H1 (cell line): ENCODE data around the gene IGFALS. TPM values are rescaled to one million over a fixed set of nuclear protein-coding genes. Genes with fewer than 3 reads are reported as not detected.

Source experiments
- CTCF ChIA-PET: fragments of 300-600 bp; sonication (Branson Sonifier 250); formaldehyde crosslinking; loops from one replicate; lab custom pipeline; 2021; ENCODE audit not compliant: partially characterized antibody; lab: Charles Lee
- POLR2A ChIA-PET: fragments of 300-600 bp; sonication (Branson Sonifier 250); formaldehyde crosslinking; loops from one replicate; lab custom pipeline; 2021; ENCODE audit warnings: inconsistent platforms; ENCODE audit not compliant: partially characterized antibody; lab: Charles Lee
- DNase-seq, 2 experiments: peaks; one replicate each; pipeline versions ENCODE4 v3.0.0 to v3.0.0-alpha.2; 2010 to 2022; ENCODE audit warnings: low spot score in 2 of 2, low read depth in 1 of 2, mixed read lengths in 1 of 2
- FAIRE-seq: peaks from 2 replicates; lab custom pipeline; 2011; peaks lifted over from hg19 to GRCh38; lab: Jason Lieb, UNC
- H2AFZ ChIP-seq: 2 replicates; pipeline ENCODE4 v1.8.1; 2012; ENCODE audit warnings: low read length, inconsistent platforms
- H2AK5ac ChIP-seq: 2 replicates; pipeline ENCODE4 v1.6.1; 2013; ENCODE audit warnings: low read depth, low read length
- H2BK120ac ChIP-seq: replicated peaks from 2 replicates; pipeline ENCODE3; 2013; ENCODE audit warnings: low read depth, low read length, inconsistent platforms
- H2BK12ac ChIP-seq: 2 replicates; pipeline ENCODE4 v1.6.1; 2013; ENCODE audit warnings: low read depth, low read length
- H2BK15ac ChIP-seq: 2 replicates; pipeline ENCODE4 v1.6.1; 2013; ENCODE audit warnings: low read length
- H2BK20ac ChIP-seq: 2 replicates; pipeline ENCODE4 v1.6.1; 2013; ENCODE audit warnings: low read length
- H2BK5ac ChIP-seq: 2 replicates; pipeline ENCODE4 v1.6.1; 2013; ENCODE audit warnings: low read depth, low read length
- H3K14ac ChIP-seq: 2 replicates; pipeline ENCODE4 v1.6.1; 2013; ENCODE audit warnings: inconsistent platforms; ENCODE audit not compliant: insufficient read length
- H3K18ac ChIP-seq: 2 replicates; pipeline ENCODE4 v1.6.1; 2013; ENCODE audit warnings: low read length; ENCODE audit errors: extremely low read depth
- H3K23ac ChIP-seq: 2 replicates; pipeline ENCODE4 v1.6.1; 2013; ENCODE audit warnings: inconsistent platforms; ENCODE audit not compliant: insufficient read length
- H3K23me2 ChIP-seq: 2 replicates; pipeline ENCODE4 v1.6.1; 2013; ENCODE audit warnings: low read depth, low read length
- H3K27ac ChIP-seq: 2 replicates; pipeline ENCODE4 v1.6.1; 2011; ENCODE audit warnings: low read depth, low read length, inconsistent platforms
- H3K27me3 ChIP-seq, 4 experiments: replicated peaks in 1 of 4; 1 replicate in 1 of 4; 2 replicates in 3 of 4; pipeline versions ENCODE4 v1.6.1 to v1.8.1; 2011 to 2013; ENCODE audit warnings: low read length in 3 of 4, mild to moderate bottlenecking in 3 of 4, inconsistent platforms in 2 of 4, mixed read lengths in 2 of 4, moderate library complexity in 1 of 4; ENCODE audit not compliant: control insufficient read depth in 3 of 4, insufficient read depth in 3 of 4; ENCODE audit errors: extremely low read depth in 1 of 4
- H3K36me3 ChIP-seq, 4 experiments: 2 replicates each; pipeline versions ENCODE4 v1.6.1 to v1.8.1; 2011 to 2013; ENCODE audit warnings: mild to moderate bottlenecking in 4 of 4, low read length in 3 of 4, moderate library complexity in 2 of 4, control low read depth in 1 of 4, inconsistent platforms in 1 of 4; ENCODE audit not compliant: insufficient read depth in 4 of 4, control insufficient read depth in 2 of 4
- H3K4ac ChIP-seq: replicated peaks from 2 replicates; pipeline ENCODE3; 2013; ENCODE audit warnings: low read length, low read depth, mixed read lengths, inconsistent platforms; ENCODE audit not compliant: insufficient read length
- H3K4me1 ChIP-seq, 4 experiments: replicated peaks in 1 of 4; 1 replicate in 1 of 4; 2 replicates in 3 of 4; pipeline versions ENCODE4 v1.6.1 to v1.8.1; 2011 to 2013; ENCODE audit warnings: low read length in 3 of 4, inconsistent platforms in 2 of 4, mixed read lengths in 1 of 4; ENCODE audit not compliant: insufficient read depth in 4 of 4, control insufficient read depth in 3 of 4
- H3K4me2 ChIP-seq, 2 experiments: 2 replicates each; pipeline versions ENCODE4 v1.6.1 to v1.8.1; 2011 to 2013; ENCODE audit warnings: low read depth in 2 of 2, low read length in 2 of 2, control low read depth in 1 of 2, inconsistent platforms in 1 of 2, mild to moderate bottlenecking in 1 of 2; ENCODE audit not compliant: insufficient read depth in 1 of 2
- H3K4me3 ChIP-seq, 4 experiments: fragments of 200-600, 300-600 bp in 1 of 4; sonication (generic), shearing (Covaris generic), sonication (Bioruptor Twin) in 1 of 4; 2 replicates each; pipeline versions ENCODE4 v1.5.1 to v1.8.1; 2011 to 2016; ENCODE audit warnings: low read length in 4 of 4, low read depth in 3 of 4, control low read depth in 2 of 4, inconsistent platforms in 2 of 4, mild to moderate bottlenecking in 2 of 4, mixed read lengths in 1 of 4, moderate library complexity in 1 of 4; ENCODE audit not compliant: insufficient read depth in 2 of 4; ENCODE audit errors: extremely low read depth in 1 of 4
- H3K56ac ChIP-seq: replicated peaks from 2 replicates; pipeline ENCODE3; 2013; ENCODE audit warnings: low read depth, mild to moderate bottlenecking, mixed read lengths, low read length, inconsistent platforms; ENCODE audit not compliant: insufficient read length
- H3K79me1 ChIP-seq: 2 replicates; pipeline ENCODE4 v1.6.1; 2013; ENCODE audit warnings: low read depth, low read length, control low read depth
- H3K79me2 ChIP-seq, 2 experiments: 2 replicates each; pipeline versions ENCODE4 v1.6.1 to v1.8.1; 2012 to 2013; ENCODE audit warnings: low read length in 2 of 2, mild to moderate bottlenecking in 2 of 2, inconsistent platforms in 1 of 2; ENCODE audit not compliant: insufficient read depth in 2 of 2, control insufficient read depth in 1 of 2
- H3K9ac ChIP-seq, 4 experiments: replicated peaks in 1 of 4; 1 replicate in 1 of 4; 2 replicates in 3 of 4; pipeline versions ENCODE4 v1.6.1 to v1.8.1; 2011 to 2013; ENCODE audit warnings: low read depth in 3 of 4, low read length in 3 of 4, control low read depth in 2 of 4, mild to moderate bottlenecking in 2 of 4, moderate library complexity in 2 of 4, inconsistent platforms in 1 of 4; ENCODE audit errors: extremely low read depth in 1 of 4
- H3K9me3 ChIP-seq, 2 experiments: 2 replicates each; pipeline versions ENCODE4 v1.6.1 to v1.8.1; 2012 to 2013; ENCODE audit warnings: mild to moderate bottlenecking in 2 of 2, moderate library complexity in 2 of 2, control low read depth in 1 of 2, inconsistent platforms in 1 of 2, low read depth in 1 of 2, low read length in 1 of 2, mixed read lengths in 1 of 2; ENCODE audit not compliant: insufficient read depth in 2 of 2
- H4K20me1 ChIP-seq, 2 experiments: replicated peaks in 1 of 2; 2 replicates each; pipeline versions ENCODE3 to v1.8.1; 2011 to 2013; ENCODE audit warnings: inconsistent platforms in 2 of 2, low read length in 2 of 2, mild to moderate bottlenecking in 1 of 2; ENCODE audit not compliant: insufficient read depth in 2 of 2, control insufficient read depth in 1 of 2
- H4K5ac ChIP-seq: 2 replicates; pipeline ENCODE4 v1.6.1; 2013; ENCODE audit warnings: low read length, low read depth, mixed read lengths, inconsistent platforms; ENCODE audit not compliant: insufficient read length
- H4K8ac ChIP-seq: 2 replicates; pipeline ENCODE4 v1.8.0; 2013; ENCODE audit warnings: mild to moderate bottlenecking, moderate library complexity, low read length, inconsistent platforms; ENCODE audit not compliant: insufficient read depth; ENCODE audit errors: extremely low read depth
- H4K91ac ChIP-seq: replicated peaks from 2 replicates; pipeline ENCODE3; 2013; ENCODE audit warnings: low read length, mixed read lengths, inconsistent platforms; ENCODE audit not compliant: insufficient read length
- ASH2L ChIP-seq: fragments of 200-600, 300-600 bp; sonication (generic); IDR thresholded peaks from one replicate; pipeline ENCODE4 v1.7.1; 2017; ENCODE audit warnings: low read length
- GTF2F1 ChIP-seq: IDR thresholded peaks from 2 replicates; pipeline ENCODE4 v1.6.1; 2012; ENCODE audit warnings: low read depth, low read length, improper control_type of control experiment, borderline replicate concordance
- JUND ChIP-seq: IDR thresholded peaks from 2 replicates; pipeline ENCODE4 v1.6.1; 2011; ENCODE audit warnings: mild to moderate bottlenecking, improper control_type of control experiment, low read length
- KDM5A ChIP-seq: fragments of 200-600 bp; IDR thresholded peaks from 2 replicates; pipeline ENCODE4 v1.7.1; 2012; ENCODE audit warnings: mild to moderate bottlenecking, low read length, inconsistent platforms, mixed read lengths
- POLR2A ChIP-seq, 2 experiments: IDR thresholded peaks; 1 replicate in 1 of 2; 2 replicates in 1 of 2; pipeline ENCODE4 v1.6.1; 2011; ENCODE audit warnings: low read depth in 2 of 2, low read length in 2 of 2, mild to moderate bottlenecking in 2 of 2; ENCODE audit errors: control extremely low read depth in 1 of 2
- POU5F1 ChIP-seq: IDR thresholded peaks from 2 replicates; pipeline ENCODE4 v1.6.1; 2011; ENCODE audit warnings: low read depth, mild to moderate bottlenecking, low read length, moderate library complexity
- RFX5 ChIP-seq: IDR thresholded peaks from 2 replicates; pipeline ENCODE4 v1.6.1; 2011; ENCODE audit warnings: low read depth, low read length, improper control_type of control experiment, borderline replicate concordance
- RNF2 ChIP-seq: fragments of 200-900, 300-1000 bp; sonication (generic); IDR thresholded peaks from 2 replicates; pipeline ENCODE4 v1.7.1; 2016; ENCODE audit warnings: borderline replicate concordance, low read depth, mild to moderate bottlenecking, antibody characterized with exemption, low read length; ENCODE audit not compliant: poor library complexity, severe bottlenecking; ENCODE audit errors: missing control alignments
- SAP30 ChIP-seq: fragments of 300-600 bp; sonication (generic); IDR thresholded peaks from 2 replicates; pipeline ENCODE4 v1.7.1; 2012; ENCODE audit warnings: low read length, moderate library complexity, mild to moderate bottlenecking, inconsistent platforms; ENCODE audit not compliant: insufficient read depth, insufficient replicate concordance
- SIX5 ChIP-seq: IDR thresholded peaks from 2 replicates; pipeline ENCODE4 v1.6.1; 2011; ENCODE audit warnings: mild to moderate bottlenecking, low read depth, low read length
- TAF1 ChIP-seq: IDR thresholded peaks from 2 replicates; pipeline ENCODE4 v1.6.1; 2011; ENCODE audit warnings: mild to moderate bottlenecking, low read depth, low read length
- TAF7 ChIP-seq: optimal IDR thresholded peaks from 2 replicates; pipeline ENCODE3; 2011; ENCODE audit warnings: low read depth, mild to moderate bottlenecking, inconsistent platforms, low read length, moderate library complexity, borderline replicate concordance
- WGBS, 2 experiments: shearing (Covaris generic) in 1 of 2; methylation state at CpG; one replicate each; pipeline versions ENCODE4 v1.1.6 to v1.1.7; 2013 to 2015; ENCODE audit warnings: low lambda C conversion rate in 2 of 2, mixed read lengths in 2 of 2, inconsistent platforms in 1 of 2, low coverage in 1 of 2, missing lambda C conversion rate in 1 of 2; ENCODE audit not compliant: insufficient replicate concordance in 2 of 2, insufficient coverage in 1 of 2, insufficient read length in 1 of 2; ENCODE audit errors: extremely low coverage in 1 of 2, missing lambda C conversion rate in 1 of 2; 5-methylcytosine and 5-hydroxymethylcytosine counted together
- polyA plus RNA-seq, 7 experiments: library from polyadenylated mRNA; depleted of rRNA in 3 of 7; stranded (reverse) in 5 of 7; unstranded in 2 of 7; fragments of >200 nt in 5 of 7; fragments of 200-250 nt in 2 of 7; gene quantifications; 1 replicate in 5 of 7; 2 replicates in 1 of 7; 4 replicates in 1 of 7; pipeline versions ENCODE4 v1.2.1 to v1.2.3, GENCODE V29; 2011 to 2013; ENCODE audit warnings: missing spikeins in 2 of 7, mixed read lengths in 2 of 7
- total RNA-seq: library from RNA; stranded (reverse); fragmentation: NEBNext Ultra II Directional; extraction: Animal tissue kit (Norgen Biotek cat#: 25700); gene quantifications from 2 replicates; pipeline ENCODE4 v1.2.1, GENCODE V29; 2021

Gene IGFALS
- total and polyA plus RNA-seq, 2 of the 8 experiments (the other 6 are each of a cell fraction or from before 2014, with no cell fraction given) = not detected

DNA sequence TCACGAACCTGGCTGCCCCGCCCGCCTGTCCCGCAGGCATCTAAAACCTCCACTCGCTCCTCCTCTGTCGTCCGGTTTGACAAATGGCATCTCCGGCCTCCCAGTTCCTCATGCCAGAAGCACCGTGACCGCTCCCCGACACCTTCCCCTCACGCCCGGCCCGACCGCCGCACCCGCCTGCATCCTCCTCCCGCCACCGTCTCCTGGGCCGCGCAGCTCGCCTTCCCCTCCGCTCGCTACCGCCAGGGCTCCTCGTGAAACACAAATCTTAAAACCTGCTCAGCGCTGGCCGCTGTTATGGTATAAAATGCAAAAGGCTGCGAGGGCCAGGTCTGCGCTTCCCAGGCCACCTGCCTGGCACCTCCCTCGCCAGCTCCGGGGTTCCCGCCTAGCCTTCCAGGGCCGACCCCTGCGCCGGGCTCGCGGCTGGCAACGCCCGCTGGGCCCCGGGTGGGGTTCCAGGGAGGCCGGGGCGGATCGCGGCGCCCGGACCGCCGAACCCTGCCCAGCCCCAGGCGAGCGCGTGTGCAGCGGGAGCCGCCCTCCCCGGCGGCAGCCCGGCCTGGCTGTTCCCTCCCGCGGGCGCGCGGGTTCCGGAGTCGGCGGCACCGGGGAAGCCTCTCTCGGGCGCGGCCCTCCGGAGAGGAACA is 11.6 kb downstream of the IGFALS start:
- DNase-seq (peak in 1 of 2 experiments; percentile 56), FAIRE-seq (no peak)
- H3K18ac ChIP-seq = no peak overlapping the region; the same call in 1 of the 2 replicates
- 2% methylated on average over 39 of the region's 70 CpGs; no CpG with 5 or more reads in 1 of the 2 experiments for WGBS, 2 experiments
- H4K5ac ChIP-seq = peak overlapping the region; percentile 5
- H3K4me3 ChIP-seq = peak overlapping the region; percentile 63 to 98 (median 76)
- no peak overlapping the region for H2BK5ac ChIP-seq
- no peak overlapping the region for H3K14ac ChIP-seq
- H4K91ac ChIP-seq = no peak overlapping the region
- no peak overlapping the region for H2BK15ac ChIP-seq
- ChIA-PET POLR2A (interaction anchor here (0.8 to 12.0 kb wide), 11 partner anchors 11 to 465 kb away, joined by 3 to 246 read pairs (median 4); partner anchors contain the start of genes EME2, IGFALS, MAPK8IP3 and MRPS34), CTCF (interaction anchor here (1.0 to 1.9 kb wide), 4 partner anchors 10 to 150 kb away, joined by 3 to 8 read pairs (median 4); partner anchors contain the start of gene NME3)
- H2BK120ac ChIP-seq = no peak overlapping the region
- no peak overlapping the region for H3K56ac ChIP-seq
- H2BK20ac ChIP-seq = no peak overlapping the region
- H2AK5ac ChIP-seq = no peak overlapping the region
- H3K36me3 ChIP-seq = peaks cover 0 to 17% (median 2%) of the 10 kb centered on the region in 4 experiments; a peak in 5 of 8 replicates
- peaks cover 17 to 35% of the 10 kb centered on the region in 2 experiments for H4K20me1 ChIP-seq
- H3K79me2 ChIP-seq = peaks cover 0 to 32% of the 10 kb centered on the region in 2 experiments; a peak in 3 of 4 replicates
- peaks cover 0 to 7% (median 4%) of the 10 kb centered on the region in 4 experiments; a peak in 5 of 7 replicates for H3K4me1 ChIP-seq
- H2AFZ ChIP-seq = no peak overlapping the region
- H3K9me3 ChIP-seq = no peaks in the 10 kb centered on the region
- peak overlapping the region; percentile 81 to 92 for H3K4me2 ChIP-seq
- H2BK12ac ChIP-seq = no peak overlapping the region
- no peak overlapping the region for H3K4ac ChIP-seq
- H4K8ac ChIP-seq = peak overlapping the region; percentile 89; the same call in 1 of the 2 replicates
- H3K27me3 ChIP-seq = no peaks in the 10 kb centered on the region
- H3K27ac ChIP-seq = peak overlapping the region; percentile 39; the same call in 1 of the 2 replicates
- peaks cover 16% of the 10 kb centered on the region for H3K79me1 ChIP-seq
- peaks cover 3% of the 10 kb centered on the region; the same call in 1 of the 2 replicates for H3K23me2 ChIP-seq
- peak overlapping the region; percentile 62 to 83 (median 68); a peak in 6 of 7 replicates for H3K9ac ChIP-seq
- no peak overlapping the region for H3K23ac ChIP-seq
- no peak for TF ChIP-seq SIX5
- TF ChIP-seq GTF2F1 = no peak
- TF ChIP-seq RNF2 = no peak
- 0 out of 2 replicates have a peak, but pooled peaks have one; percentile 24 for TF ChIP-seq TAF1
- no peak for TF ChIP-seq SAP30
- TF ChIP-seq POU5F1 = no peak
- no peak for TF ChIP-seq ASH2L
- no peak for TF ChIP-seq RFX5
- TF ChIP-seq JUND = no peak
- no peak for TF ChIP-seq POLR2A (IDR thresholded peaks at IDR 0.05; ENCODE audit: control extremely low read depth in 1 of 2, low read depth in 2 of 2, low read length in 2 of 2)
- no peak for TF ChIP-seq TAF7
- 0 out of 2 replicates have a peak, but pooled peaks have one; percentile 27 for TF ChIP-seq KDM5A
